IMR-90 (cell line): ENCODE data around the gene ASCL5. TPM values are rescaled to one million over a fixed set of nuclear protein-coding genes. Genes with fewer than 3 reads are reported as not detected.

Source experiments
- ATAC-seq: fragments of 200-7000 bp; cut with Tn5 transposase; 2 replicates; pipeline ENCODE4 v1.9.1; 2020; ENCODE audit warnings: low read depth, mild to moderate bottlenecking, moderate library complexity
- BruUV-seq: library from RNA; stranded (reverse); fragments of 400-500 nt; replicated peaks from 2 replicates; lab custom pipeline; 2021; lab: Mats Ljungman, UMichigan
- CTCF ChIA-PET: fragments of 300-600 bp; formaldehyde crosslinking; extraction: SDS; loops from one replicate; lab custom pipeline; 2021; ENCODE audit warnings: antibody characterized with exemption; lab: Yijun Ruan, JAX
- POLR2A ChIA-PET: fragments of 300-600 bp; sonication (Branson Sonifier 250); formaldehyde crosslinking; loops from one replicate; lab custom pipeline; 2022; ENCODE audit warnings: antibody characterized with exemption; ENCODE audit not compliant: unreplicated experiment; lab: Charles Lee
- DNase-seq: peaks from one replicate; pipeline ENCODE4 v3.0.0; 2013
- H2AFZ ChIP-seq: replicated peaks from 2 replicates; pipeline ENCODE3; 2013; ENCODE audit warnings: low read length, mild to moderate bottlenecking; ENCODE audit not compliant: poor library complexity
- H2AK5ac ChIP-seq: 2 replicates; pipeline ENCODE4 v1.6.1; 2013; ENCODE audit warnings: low read depth, low read length, inconsistent platforms
- H2AK9ac ChIP-seq: replicated peaks from 2 replicates; pipeline ENCODE3; 2013; ENCODE audit warnings: mild to moderate bottlenecking, low read depth, low read length, moderate library complexity; ENCODE audit not compliant: poor library complexity
- H2BK120ac ChIP-seq: 2 replicates; pipeline ENCODE4 v1.6.1; 2013; ENCODE audit warnings: low read depth, low read length, inconsistent platforms
- H2BK15ac ChIP-seq: 3 replicates; pipeline ENCODE4 v1.6.1; 2013; ENCODE audit warnings: low read depth, low read length, inconsistent platforms
- H2BK20ac ChIP-seq: 2 replicates; pipeline ENCODE4 v1.6.1; 2013; ENCODE audit warnings: low read depth, mild to moderate bottlenecking, inconsistent platforms, low read length, moderate library complexity
- H2BK5ac ChIP-seq: 2 replicates; pipeline ENCODE4 v1.6.1; 2013; ENCODE audit warnings: mild to moderate bottlenecking, low read depth, low read length, inconsistent platforms; ENCODE audit not compliant: poor library complexity, severe bottlenecking
- H3K14ac ChIP-seq: replicated peaks from 2 replicates; pipeline ENCODE4 v1.6.1; 2013; ENCODE audit warnings: low read depth, low read length, inconsistent platforms
- H3K18ac ChIP-seq: 2 replicates; pipeline ENCODE4 v1.6.1; 2013; ENCODE audit warnings: low read depth, low read length, control low read depth
- H3K23ac ChIP-seq: 2 replicates; pipeline ENCODE4 v1.6.1; 2013; ENCODE audit warnings: low read depth, low read length, inconsistent platforms
- H3K27ac ChIP-seq: 2 replicates; pipeline ENCODE4 v1.5.1; 2013; ENCODE audit warnings: mild to moderate bottlenecking, control low read depth, low read length; ENCODE audit not compliant: insufficient read depth
- H3K27me3 ChIP-seq: 2 replicates; pipeline ENCODE4 v1.6.1; 2013; ENCODE audit warnings: low read length; ENCODE audit not compliant: control insufficient read depth, insufficient read depth
- H3K36me3 ChIP-seq: 2 replicates; pipeline ENCODE4 v1.6.1; 2013; ENCODE audit warnings: low read length, mixed read lengths; ENCODE audit not compliant: control insufficient read depth, insufficient read depth
- H3K4ac ChIP-seq: 2 replicates; pipeline ENCODE4 v1.6.1; 2013; ENCODE audit warnings: low read depth, low read length, inconsistent platforms
- H3K4me1 ChIP-seq: 2 replicates; pipeline ENCODE4 v1.6.1; 2013; ENCODE audit warnings: low read length, mixed read lengths; ENCODE audit not compliant: control insufficient read depth, insufficient read depth
- H3K4me2 ChIP-seq: 2 replicates; pipeline ENCODE4 v1.6.1; 2013; ENCODE audit warnings: low read depth, mild to moderate bottlenecking, control low read depth, low read length, moderate library complexity
- H3K4me3 ChIP-seq: 2 replicates; pipeline ENCODE4 v1.5.1; 2013; ENCODE audit warnings: low read depth, mild to moderate bottlenecking, control low read depth, low read length, moderate library complexity; ENCODE audit not compliant: insufficient read depth
- H3K56ac ChIP-seq: 2 replicates; pipeline ENCODE4 v1.6.1; 2013; ENCODE audit warnings: low read length, inconsistent platforms; ENCODE audit not compliant: insufficient read depth; ENCODE audit errors: extremely low read depth
- H3K79me1 ChIP-seq, 2 experiments: 2 replicates each; pipeline ENCODE4 v1.6.1; 2013; ENCODE audit warnings: low read length in 2 of 2, inconsistent platforms in 1 of 2, low read depth in 1 of 2
- H3K9ac ChIP-seq: 2 replicates; pipeline ENCODE4 v1.6.1; 2013; ENCODE audit warnings: low read depth, low read length, control low read depth
- H3K9me1 ChIP-seq: 2 replicates; pipeline ENCODE4 v1.6.1; 2013; ENCODE audit warnings: low read length, inconsistent platforms; ENCODE audit not compliant: insufficient read depth
- H3K9me3 ChIP-seq: 2 replicates; pipeline ENCODE4 v1.6.1; 2013; ENCODE audit warnings: low read length; ENCODE audit not compliant: control insufficient read depth, insufficient read depth
- H4K20me1 ChIP-seq: 2 replicates; pipeline ENCODE4 v1.6.1; 2013; ENCODE audit warnings: low read length, inconsistent platforms; ENCODE audit not compliant: insufficient read depth
- H4K5ac ChIP-seq: 2 replicates; pipeline ENCODE4 v1.6.1; 2013; ENCODE audit warnings: mild to moderate bottlenecking, low read depth, low read length, control low read depth
- H4K8ac ChIP-seq, 2 experiments: 2 replicates each; pipeline ENCODE4 v1.6.1; 2013; ENCODE audit warnings: low read depth in 2 of 2, low read length in 2 of 2, control low read depth in 1 of 2, inconsistent platforms in 1 of 2
- H4K91ac ChIP-seq: 2 replicates; pipeline ENCODE4 v1.6.1; 2013; ENCODE audit warnings: low read depth, low read length, inconsistent platforms; ENCODE audit not compliant: insufficient read depth
- BHLHE40 ChIP-seq: fragments of 150-350 bp; IDR thresholded peaks from 2 replicates; pipeline ENCODE4 v1.6.1; 2016; ENCODE audit warnings: mild to moderate bottlenecking, low read depth, low read length
- CEBPB ChIP-seq: IDR thresholded peaks from 2 replicates; pipeline ENCODE4 v1.6.1; 2012; ENCODE audit warnings: low read depth, low read length, improper control_type of control experiment
- CHD1 ChIP-seq: IDR thresholded peaks from 2 replicates; pipeline ENCODE4 v1.6.1; 2012; ENCODE audit warnings: low read depth, low read length, improper control_type of control experiment
- CTCF ChIP-seq: conservative IDR thresholded peaks from 2 replicates; pipeline ENCODE4 v1.5.1; 2012; ENCODE audit warnings: mild to moderate bottlenecking, low read depth, low read length, improper control_type of control experiment
- ELK1 ChIP-seq: fragments of 150-350 bp; IDR thresholded peaks from 2 replicates; pipeline ENCODE4 v1.6.1; 2016; ENCODE audit warnings: low read depth, mild to moderate bottlenecking, low read length, moderate library complexity, borderline replicate concordance
- FOS ChIP-seq: fragments of 150-350 bp; IDR thresholded peaks from 2 replicates; pipeline ENCODE4 v1.6.1; 2016; ENCODE audit warnings: low read depth, low read length
- MAFK ChIP-seq: IDR thresholded peaks from 2 replicates; pipeline ENCODE4 v1.6.1; 2012; ENCODE audit warnings: low read depth, low read length, improper control_type of control experiment
- MAZ ChIP-seq: IDR thresholded peaks from 2 replicates; pipeline ENCODE4 v1.6.1; 2012; ENCODE audit warnings: low read depth, mild to moderate bottlenecking, low read length, improper control_type of control experiment, moderate library complexity, borderline replicate concordance
- MXI1 ChIP-seq: IDR thresholded peaks from 2 replicates; pipeline ENCODE4 v1.6.1; 2012; ENCODE audit warnings: low read depth, mild to moderate bottlenecking, low read length, moderate library complexity, borderline replicate concordance
- NFE2L2 ChIP-seq: fragments of 150-350 bp; IDR thresholded peaks from 2 replicates; pipeline ENCODE4 v1.6.1; 2016; ENCODE audit warnings: low read depth, mild to moderate bottlenecking, low read length
- POLR2A ChIP-seq: IDR thresholded peaks from 2 replicates; pipeline ENCODE4 v1.6.1; 2012; ENCODE audit warnings: mild to moderate bottlenecking, low read depth, low read length
- RAD21 ChIP-seq: IDR thresholded peaks from 2 replicates; pipeline ENCODE4 v1.6.1; 2012; ENCODE audit warnings: low read length, improper control_type of control experiment
- RCOR1 ChIP-seq: IDR thresholded peaks from 2 replicates; pipeline ENCODE4 v1.6.1; 2012; ENCODE audit warnings: mild to moderate bottlenecking, low read length, improper control_type of control experiment; ENCODE audit not compliant: insufficient replicate concordance
- RFX5 ChIP-seq: IDR thresholded peaks from 2 replicates; pipeline ENCODE4 v1.8.0; 2012; ENCODE audit warnings: low read depth, mild to moderate bottlenecking, low read length, moderate library complexity
- SMC3 ChIP-seq: fragments of 150-350 bp; IDR thresholded peaks from 2 replicates; pipeline ENCODE4 v1.6.1; 2016; ENCODE audit warnings: low read depth, mild to moderate bottlenecking, antibody characterized with exemption, low read length, moderate library complexity
- USF2 ChIP-seq: fragments of 150-350 bp; IDR thresholded peaks from 2 replicates; pipeline ENCODE4 v1.6.1; 2017; ENCODE audit warnings: mild to moderate bottlenecking, antibody characterized with exemption, low read length, low read depth
- WGBS, 2 experiments: methylation state at CpG; one replicate each; pipeline versions ENCODE4 v1.1.5 to v1.1.7; 2013; ENCODE audit warnings: missing lambda C conversion rate in 2 of 2; ENCODE audit not compliant: insufficient read length in 1 of 2; ENCODE audit errors: extremely low coverage in 2 of 2; 5-methylcytosine and 5-hydroxymethylcytosine counted together
- dilution Hi-C: fragments of 300-500 bp; cut with HindIII; formaldehyde crosslinking; loops from one replicate; pipeline ENCODE4 v1.14.3; 2018; ENCODE audit warnings: low sequenced_read_pairs; ENCODE audit not compliant: unreplicated experiment
- in situ Hi-C: fragments of 300-500 bp; cut with MboI; formaldehyde crosslinking; loops from 3 replicates; pipeline ENCODE4 v1.14.3; 2019; ENCODE audit warnings: low sequenced_read_pairs, inconsistent platforms, mixed read lengths
- intact Hi-C: fragments of 100-400 bp; cut with micrococcal nuclease; formaldehyde crosslinking; loops from 2 replicates; pipeline ENCODE4 v1.10.0; 2022
- polyA plus RNA-seq, 3 experiments: library from polyadenylated mRNA; depleted of rRNA; stranded (reverse); fragments of >200 nt; gene quantifications; 2 replicates each; pipeline ENCODE4 v1.2.3, GENCODE V29; 2012; ENCODE audit warnings: low replicate concordance in 1 of 3
- total RNA-seq: library from RNA; depleted of rRNA; stranded (reverse); fragments of >200 nt; gene quantifications from 2 replicates; pipeline ENCODE4 v1.2.3, GENCODE V29; 2012

The ASCL5 gene
- total and polyA plus RNA-seq, 2 of the 4 experiments (the other 2 are of a cell fraction), result not detected

GRCh38 chr1:201103666-201104065, 23.3 kb downstream of the ASCL5 start:
- Histone ChIP-seq H3K9me3 (no peaks in the 10 kb centered on the region), H4K8ac (no peak overlapping the region), H3K14ac (no peak overlapping the region), H3K4ac (no peak overlapping the region), H2AK9ac (no peak overlapping the region), H4K5ac (no peak overlapping the region), H2AFZ (no peak overlapping the region), H2BK120ac (no peak overlapping the region), H2AK5ac (no peak overlapping the region), H3K9me1 (no peaks in the 10 kb centered on the region), H2BK15ac (no peak overlapping the region), H4K20me1 (no peaks in the 10 kb centered on the region), H3K27me3 (peaks cover 70% of the 10 kb centered on the region), H3K4me1 (no peaks in the 10 kb centered on the region), H3K4me2 (no peak overlapping the region), H3K79me1 (no peaks in the 10 kb centered on the region), H3K4me3 (no peak overlapping the region), H3K9ac (no peak overlapping the region), H3K56ac (no peak overlapping the region), H3K27ac (no peak overlapping the region), H3K18ac (no peak overlapping the region), H3K36me3 (no peaks in the 10 kb centered on the region), H3K23ac (no peak overlapping the region), H2BK20ac (no peak overlapping the region), H2BK5ac (no peak overlapping the region), H4K91ac (no peak overlapping the region)
- TF ChIP-seq RAD21 (no peak), SMC3 (no peak), ELK1 (no peak), CTCF (no peak), RCOR1 (no peak), POLR2A (no peak), MAZ (no peak), BHLHE40 (no peak), RFX5 (no peak), FOS (no peak), USF2 (no peak), CEBPB (no peak), MXI1 (no peak), CHD1 (no peak), NFE2L2 (no peak), MAFK (no peak)
- dilution Hi-C loops, result no loop called here
- no peak for DNase-seq
- in situ Hi-C loops, result no loop called here
- no TSS peak for BruUV-seq
- POLR2A ChIA-PET, result no interaction called here
- WGBS, 2 experiments, result 51% methylated on average over 4 of the region's 9 CpGs; no CpG with 5 or more reads in 1 of the 2 experiments
- CTCF ChIA-PET, result interaction anchor here (0.5 to 1.0 kb wide), 2 partner anchors 54 to 1700 kb away, joined by 3 read pairs; no protein-coding TSS in a partner anchor
- intact Hi-C loops, result no loop called here
- no peak for ATAC-seq
